Stimulated activated CD4-positive, alpha-beta T cell treated with anti-CD3 and anti-CD28 coated beads, TNF-alpha, amount 100 ng/mL, for 1 hour (primary cell): ENCODE measurements around the gene AQP9.
"Not testable (repeated sequence)": the region's sequence is repeated elsewhere in the genome, so short reads cannot be mapped to it uniquely, and the experiment has no call there.

Experiments used
- DNase-seq, 3 donors: peaks; one replicate each; pipeline ENCODE4 v3.0.0-alpha.2; 2020; ENCODE audit warnings: low read depth in 3 of 3, low spot score in 1 of 3

The AQP9 gene

GRCh38 chr15:58178668-58179067 is 40.5 kb downstream of the AQP9 start:
- DNase-seq: no peak

DNA sequence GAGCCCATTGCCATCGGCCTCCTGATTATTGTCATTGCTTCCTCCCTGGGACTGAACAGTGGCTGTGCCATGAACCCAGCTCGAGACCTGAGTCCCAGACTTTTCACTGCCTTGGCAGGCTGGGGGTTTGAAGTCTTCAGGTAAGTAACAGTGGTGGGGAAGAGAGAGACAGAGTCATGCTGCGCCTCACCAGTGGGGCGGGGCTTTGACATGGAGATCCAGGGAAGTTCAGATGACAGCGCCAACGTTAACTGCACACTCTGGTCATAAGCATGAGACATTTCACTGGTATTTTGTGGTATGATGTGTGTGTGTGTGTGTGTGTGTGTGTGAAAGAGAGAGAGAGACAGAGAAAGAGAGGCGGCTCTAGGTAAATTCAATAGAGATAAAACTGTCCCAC is 41.0 kb downstream of the AQP9 start:
- no peak for DNase-seq

DNA sequence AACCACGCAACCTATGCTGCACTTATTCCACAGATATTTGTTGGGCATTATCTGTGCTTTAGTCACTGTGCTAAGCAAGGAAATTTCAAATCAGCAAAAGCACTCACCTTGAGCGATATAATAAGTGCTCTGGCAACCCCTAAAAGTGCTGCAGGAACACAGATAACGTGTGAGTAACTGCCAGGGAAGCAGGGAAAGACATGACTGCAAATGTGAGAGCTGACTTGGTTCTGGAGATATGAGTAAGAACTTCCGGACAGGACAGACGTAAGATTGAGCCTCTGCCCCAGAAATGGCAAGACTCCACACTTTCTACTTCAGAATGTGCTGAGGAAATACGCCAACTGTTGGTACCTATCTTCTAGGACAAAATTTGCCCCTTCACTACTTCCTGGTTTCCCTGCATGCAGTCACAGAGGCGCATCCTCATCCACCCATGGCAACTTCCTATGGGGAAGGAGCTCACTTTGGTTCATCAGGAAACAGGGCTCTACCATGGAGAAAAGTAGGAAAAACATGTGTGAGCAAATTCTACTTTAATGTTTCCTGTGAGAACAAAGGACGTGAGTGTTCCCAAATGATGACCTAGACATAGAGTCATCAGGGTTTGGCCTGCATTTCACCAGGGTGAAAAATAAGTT is 41.7 kb downstream of the AQP9 start:
- DNase-seq: no peak

DNA sequence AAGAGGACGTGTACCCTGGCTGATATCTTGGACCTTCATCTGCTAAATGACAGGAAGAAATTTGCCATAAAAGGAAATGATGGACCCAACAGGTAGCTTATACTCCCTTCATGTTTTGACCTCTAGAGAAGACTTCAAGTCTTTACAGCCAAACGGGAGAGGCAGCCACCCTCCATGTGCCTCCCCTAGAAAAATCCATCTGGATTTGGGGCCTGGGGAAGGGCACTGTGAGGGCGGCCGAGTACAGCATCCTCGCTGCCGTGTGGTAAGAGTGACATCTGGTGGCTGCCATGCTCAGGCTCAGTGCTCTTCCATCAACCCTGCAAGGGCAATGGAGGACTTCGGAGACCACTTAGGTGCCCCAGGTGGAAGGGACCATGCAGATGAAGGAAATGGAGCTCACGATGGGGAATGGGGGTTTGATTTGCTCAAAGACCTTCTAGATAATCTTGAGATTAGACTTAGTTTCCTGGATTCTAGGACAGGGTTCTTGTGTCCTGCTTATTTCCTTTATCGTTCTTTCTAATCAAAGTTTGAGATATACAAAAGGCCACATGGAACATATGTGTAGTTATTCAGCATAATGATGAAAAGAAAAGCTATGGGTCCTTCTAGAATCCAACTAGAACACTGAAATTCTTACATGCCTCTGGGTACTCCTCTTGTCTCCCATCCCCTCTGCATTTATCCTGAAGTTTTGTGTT is 44.4 kb downstream of the AQP9 start:
- DNase-seq: peak in 1 of 3 donors; percentile 22

- no peak for DNase-seq
These were observed 47.3 kb downstream of the AQP9 start for GRCh38 chr15:58185439-58185838.

GRCh38 chr15:58189148-58189811 is 51.1 kb downstream of the AQP9 start:
- DNase-seq: no peak

- DNase-seq: no peak
These were observed 52.2 kb downstream of the AQP9 start for GRCh38 chr15:58190419-58190818.

- not testable (repeated sequence) for DNase-seq
These were observed 55.5 kb downstream of the AQP9 start for GRCh38 chr15:58193636-58194035.

GRCh38 chr15:58200739-58201138 is 62.6 kb downstream of the AQP9 start:
- no peak for DNase-seq

GRCh38 chr15:58201516-58201915 is 63.3 kb downstream of the AQP9 start:
- no peak for DNase-seq

- no peak for DNase-seq
These were observed 65.4 kb downstream of the AQP9 start for GRCh38 chr15:58203537-58203936.

DNA sequence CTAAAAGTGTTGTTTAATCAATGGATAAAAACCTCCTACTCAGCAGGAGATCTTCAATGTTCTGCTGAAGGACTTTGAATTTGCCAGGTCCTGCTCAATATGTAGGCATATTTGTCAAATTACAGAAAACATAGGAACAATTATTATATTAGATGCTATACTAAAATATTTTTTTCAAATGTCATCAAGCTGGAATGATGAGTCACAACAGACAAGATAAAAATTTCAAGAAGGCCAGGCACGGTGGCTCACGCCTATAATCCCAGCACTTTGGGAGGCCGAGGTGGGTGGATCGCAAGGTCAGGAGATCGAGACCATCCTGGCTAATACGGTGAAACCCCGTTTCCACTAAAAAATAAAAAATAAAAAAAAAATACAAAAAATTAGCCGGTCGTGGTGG is 68.0 kb downstream of the AQP9 start:
- DNase-seq: no peak

- not testable (repeated sequence) for DNase-seq
These were observed 70.0 kb downstream of the AQP9 start for GRCh38 chr15:58208217-58208616.

- peak in 2 of 3 donors; percentile 3 to 11 for DNase-seq
These were observed 70.9 kb downstream of the AQP9 start for GRCh38 chr15:58209007-58209481.

GRCh38 chr15:58210031-58210430 is 71.8 kb downstream of the AQP9 start:
- not testable (repeated sequence) for DNase-seq

- DNase-seq: no peak
These were observed 74.8 kb downstream of the AQP9 start for GRCh38 chr15:58212909-58213526.

DNA sequence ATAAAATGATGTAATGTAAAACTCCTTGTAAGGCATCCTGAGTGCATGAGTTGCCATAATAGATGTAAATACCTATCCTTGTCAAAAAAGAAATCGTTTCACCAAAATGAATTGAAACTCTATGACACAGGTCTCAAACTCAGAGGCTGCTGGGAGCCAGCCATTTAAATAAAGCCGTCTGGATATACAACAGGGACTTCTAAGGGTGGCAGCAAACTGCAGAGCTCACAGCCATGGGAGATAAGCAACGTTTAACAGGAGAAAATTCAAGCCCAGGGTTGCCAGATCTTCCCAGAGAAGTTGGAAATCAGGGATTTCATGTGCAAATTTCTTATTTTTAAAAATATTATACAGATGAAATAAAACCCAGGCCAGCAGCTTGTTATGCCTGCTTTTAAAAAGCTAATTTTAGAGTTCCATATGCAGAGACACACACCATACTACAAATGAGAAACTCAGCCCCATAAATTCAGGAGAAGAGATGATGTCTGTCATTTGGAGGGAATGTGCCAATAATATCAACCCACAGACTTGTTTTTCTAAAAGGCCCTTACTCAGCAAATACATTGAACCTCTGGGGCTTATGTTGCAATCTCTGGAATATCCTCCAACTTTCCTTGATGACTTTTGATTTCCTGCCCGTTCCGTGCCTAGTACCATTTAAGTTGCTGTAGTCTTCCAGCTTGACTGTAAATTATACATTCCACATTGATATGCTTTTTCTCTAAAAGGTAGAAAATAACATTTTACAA is 75.6 kb downstream of the AQP9 start:
- DNase-seq: no peak

- no peak for DNase-seq
These were observed 76.6 kb downstream of the AQP9 start for GRCh38 chr15:58214591-58215340.

GRCh38 chr15:58217460-58217859 is 79.3 kb downstream of the AQP9 start:
- no peak for DNase-seq

- no peak for DNase-seq
These were observed 83.5 kb downstream of the AQP9 start for GRCh38 chr15:58221591-58222241.
